Adrenal gland (tissue), 5 donors: Measurements from ENCODE around the gene DUOXA1.

Source experiments
- POLR2A ChIP-seq, 2 donors: fragments of 450-650 bp; IDR thresholded peaks; one replicate each; pipeline ENCODE4 v1.6.1; 2017; ENCODE audit warnings: antibody characterized with exemption in 2 of 2, mild to moderate bottlenecking in 2 of 2, moderate library complexity in 1 of 2
- TF ChIP-seq, protein P1 (sequence below), 6 experiments: fragments of 450-650 bp in 4 of 6; fragments of 200-600 bp in 2 of 6; sonication (generic) in 1 of 6; IDR thresholded peaks; 1 replicate in 5 of 6; 2 replicates in 1 of 6; pipeline versions ENCODE4 v1.5.1 to v1.8.0; 2016 to 2021; ENCODE audit warnings: antibody characterized with exemption in 6 of 6, mild to moderate bottlenecking in 2 of 6, moderate library complexity in 1 of 6
- donor health status: DM: no; HTN: no; CAD: no.

DNA sequence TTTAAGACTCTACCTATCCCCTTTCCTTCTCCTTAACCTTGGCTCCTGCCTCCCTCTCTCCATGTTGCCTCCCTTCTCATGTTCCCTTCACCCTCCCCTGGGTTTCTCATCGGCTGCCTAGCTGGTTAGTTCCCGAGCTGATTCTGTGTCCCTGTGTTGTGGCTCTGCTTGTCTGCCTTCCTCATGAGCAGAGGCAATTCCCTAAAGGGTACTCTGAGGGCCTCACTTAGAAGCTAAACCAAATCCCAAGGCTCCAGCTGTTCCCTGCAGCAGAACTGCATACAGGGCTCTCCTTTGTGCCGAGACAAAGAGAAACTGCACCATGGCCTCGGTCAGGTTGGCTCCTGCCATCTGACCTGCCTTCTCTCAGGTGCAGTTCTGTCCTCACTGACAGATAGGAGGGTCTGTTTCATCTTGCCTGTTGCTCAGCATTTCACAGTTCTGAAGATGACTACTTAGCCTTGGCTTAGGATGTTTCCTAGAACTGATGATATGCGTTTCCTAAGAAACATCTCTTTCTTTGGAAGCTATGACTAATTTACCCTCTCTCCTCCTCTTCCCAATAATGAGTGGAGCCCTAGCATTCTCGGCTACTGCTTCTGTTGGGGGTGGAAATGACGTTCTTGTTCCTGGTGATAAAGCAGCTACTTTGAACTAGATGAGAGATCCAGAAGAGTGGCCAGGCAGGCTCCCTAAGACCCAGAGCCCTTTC is 27.2 kb upstream of the DUOXA1 start:
- TF ChIP-seq, protein P1, sequence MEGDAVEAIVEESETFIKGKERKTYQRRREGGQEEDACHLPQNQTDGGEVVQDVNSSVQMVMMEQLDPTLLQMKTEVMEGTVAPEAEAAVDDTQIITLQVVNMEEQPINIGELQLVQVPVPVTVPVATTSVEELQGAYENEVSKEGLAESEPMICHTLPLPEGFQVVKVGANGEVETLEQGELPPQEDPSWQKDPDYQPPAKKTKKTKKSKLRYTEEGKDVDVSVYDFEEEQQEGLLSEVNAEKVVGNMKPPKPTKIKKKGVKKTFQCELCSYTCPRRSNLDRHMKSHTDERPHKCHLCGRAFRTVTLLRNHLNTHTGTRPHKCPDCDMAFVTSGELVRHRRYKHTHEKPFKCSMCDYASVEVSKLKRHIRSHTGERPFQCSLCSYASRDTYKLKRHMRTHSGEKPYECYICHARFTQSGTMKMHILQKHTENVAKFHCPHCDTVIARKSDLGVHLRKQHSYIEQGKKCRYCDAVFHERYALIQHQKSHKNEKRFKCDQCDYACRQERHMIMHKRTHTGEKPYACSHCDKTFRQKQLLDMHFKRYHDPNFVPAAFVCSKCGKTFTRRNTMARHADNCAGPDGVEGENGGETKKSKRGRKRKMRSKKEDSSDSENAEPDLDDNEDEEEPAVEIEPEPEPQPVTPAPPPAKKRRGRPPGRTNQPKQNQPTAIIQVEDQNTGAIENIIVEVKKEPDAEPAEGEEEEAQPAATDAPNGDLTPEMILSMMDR (IDR thresholded peaks at IDR 0.05) = no peak
- TF ChIP-seq POLR2A (IDR thresholded peaks at IDR 0.05) = no peak
